CD14-positive monocyte (primary cell): Measurements from ENCODE around the gene KCNJ4. TPM values are rescaled to one million over a fixed set of nuclear protein-coding genes. Genes with fewer than 3 reads are reported as not detected.

Experiments
- DNase-seq, 3 donors: peaks; one replicate each; pipeline ENCODE4 v3.0.0-alpha.2; 2011 to 2022
- H2AFZ ChIP-seq: 2 replicates; pipeline ENCODE4 v1.6.0; 2012; ENCODE audit warnings: mild to moderate bottlenecking, low read depth, low read length, inconsistent platforms; ENCODE audit not compliant: insufficient read depth, poor library complexity, severe bottlenecking
- H3K27ac ChIP-seq, 2 donors: 1 replicate in 1 of 2; 2 replicates in 1 of 2; pipeline ENCODE4 v1.5.1; 2012 to 2013; ENCODE audit warnings: low read length in 2 of 2, control low read depth in 1 of 2, inconsistent platforms in 1 of 2, low read depth in 1 of 2, mild to moderate bottlenecking in 1 of 2
- H3K27me3 ChIP-seq, 2 donors: one replicate each; pipeline versions ENCODE4 v1.6.0 to v1.6.1; 2011 to 2013; ENCODE audit warnings: low read length in 2 of 2; ENCODE audit not compliant: control insufficient read depth in 2 of 2, insufficient read depth in 2 of 2
- H3K36me3 ChIP-seq, 2 donors: replicated peaks in 1 of 2; 1 replicate in 1 of 2; 2 replicates in 1 of 2; pipeline versions ENCODE4 v1.5.1 to v1.6.1; 2012 to 2013; ENCODE audit warnings: low read length in 2 of 2, control low read depth in 1 of 2, inconsistent platforms in 1 of 2, mild to moderate bottlenecking in 1 of 2; ENCODE audit not compliant: insufficient read depth in 2 of 2, control insufficient read depth in 1 of 2
- H3K4me1 ChIP-seq, 2 donors: 1 replicate in 1 of 2; 2 replicates in 1 of 2; pipeline versions ENCODE4 v1.5.1 to v1.6.1; 2012 to 2013; ENCODE audit warnings: low read length in 2 of 2, control low read depth in 1 of 2, inconsistent platforms in 1 of 2, mild to moderate bottlenecking in 1 of 2, moderate library complexity in 1 of 2; ENCODE audit not compliant: insufficient read depth in 2 of 2, control insufficient read depth in 1 of 2
- H3K4me2 ChIP-seq: replicated peaks from 2 replicates; pipeline ENCODE3; 2012; ENCODE audit warnings: low read length, moderate library complexity, mild to moderate bottlenecking; ENCODE audit not compliant: poor library complexity, severe bottlenecking; ENCODE audit errors: extremely low read depth
- H3K4me3 ChIP-seq, 3 experiments: fragments of 200-600 bp in 1 of 3; sonication (generic) in 1 of 3; replicated peaks in 1 of 3; 1 replicate in 2 of 3; 2 replicates in 1 of 3; pipeline ENCODE4 v1.5.1; 2011 to 2013; ENCODE audit warnings: low read length in 3 of 3, mild to moderate bottlenecking in 3 of 3, control low read depth in 2 of 3, low read depth in 2 of 3, inconsistent platforms in 1 of 3, moderate library complexity in 1 of 3
- H3K79me2 ChIP-seq: 2 replicates; pipeline ENCODE4 v1.6.0; 2012; ENCODE audit warnings: mild to moderate bottlenecking, control low read depth, inconsistent platforms, low read length, moderate library complexity; ENCODE audit not compliant: insufficient read depth
- H3K9ac ChIP-seq: 2 replicates; pipeline ENCODE4 v1.6.0; 2017; ENCODE audit warnings: low read length, mild to moderate bottlenecking; ENCODE audit not compliant: insufficient read depth, poor library complexity, severe bottlenecking
- H3K9me3 ChIP-seq, 2 donors: replicated peaks in 1 of 2; 1 replicate in 1 of 2; 2 replicates in 1 of 2; pipeline versions ENCODE4 v1.5.1 to v1.6.1; 2012 to 2013; ENCODE audit warnings: low read length in 2 of 2, control low read depth in 1 of 2; ENCODE audit not compliant: control insufficient read depth in 1 of 2, insufficient read depth in 1 of 2
- H4K20me1 ChIP-seq: 2 replicates; pipeline ENCODE4 v1.6.0; 2012; ENCODE audit warnings: mild to moderate bottlenecking, low read length, control low read depth, moderate library complexity; ENCODE audit not compliant: insufficient read depth
- H3K27ac Mint-ChIP-seq, 7 donors: one replicate each; pipeline ENCODE4 v1.8.0; 2020; ENCODE audit warnings: mild to moderate bottlenecking in 7 of 7, mixed read lengths in 7 of 7, moderate library complexity in 6 of 7, inconsistent platforms in 2 of 7
- H3K27me3 Mint-ChIP-seq, 3 donors: one replicate each; pipeline ENCODE4 v1.8.0; 2021 to 2022; ENCODE audit warnings: low read depth in 3 of 3, mild to moderate bottlenecking in 3 of 3, mixed read lengths in 3 of 3, moderate library complexity in 3 of 3, inconsistent platforms in 1 of 3
- H3K36me3 Mint-ChIP-seq, 2 donors: one replicate each; pipeline ENCODE4 v1.8.0; 2020; ENCODE audit warnings: mixed read lengths in 2 of 2, inconsistent platforms in 1 of 2, mild to moderate bottlenecking in 1 of 2
- H3K4me1 Mint-ChIP-seq: one replicate; pipeline ENCODE4 v1.8.0; 2020; ENCODE audit warnings: mild to moderate bottlenecking, mixed read lengths
- H3K4me3 Mint-ChIP-seq, 2 donors: one replicate each; pipeline ENCODE4 v1.8.0; 2020; ENCODE audit warnings: mild to moderate bottlenecking in 2 of 2, mixed read lengths in 2 of 2, moderate library complexity in 1 of 2
- H3K9me3 Mint-ChIP-seq, 7 donors: one replicate each; pipeline ENCODE4 v1.8.0; 2020 to 2022; ENCODE audit warnings: mixed read lengths in 7 of 7, mild to moderate bottlenecking in 6 of 7, moderate library complexity in 6 of 7, inconsistent platforms in 2 of 7
- WGBS: methylation state at CpG from one replicate; pipeline ENCODE4 v1.1.5; 2013; ENCODE audit warnings: missing lambda C conversion rate; ENCODE audit not compliant: insufficient coverage; 5-methylcytosine and 5-hydroxymethylcytosine counted together
- intact Hi-C, 2 donors: fragments of 100-400 bp; cut with micrococcal nuclease; formaldehyde crosslinking; loops; one replicate each; pipeline versions ENCODE4 v1.15.0 to v1.15.1; 2023
- polyA plus RNA-seq, 3 donors: library from polyadenylated mRNA; depleted of rRNA in 1 of 3; unstranded in 2 of 3; stranded (reverse) in 1 of 3; fragments of 300-500 nt in 2 of 3; fragments of >200 nt in 1 of 3; fragmentation: Illumina TruSeq in 2 of 3; gene quantifications; 1 replicate in 2 of 3; 2 replicates in 1 of 3; pipeline ENCODE4 v1.2.3, GENCODE V29; 2012 to 2021
- TF ChIP-seq, protein P1 (sequence below): fragments of 200-600 bp; IDR thresholded peaks from one replicate; pipeline ENCODE4 v1.8.0; 2022; ENCODE audit warnings: antibody characterized with exemption, mild to moderate bottlenecking

The KCNJ4 gene
- polyA plus RNA-seq, 3 donors = not detected

DNA sequence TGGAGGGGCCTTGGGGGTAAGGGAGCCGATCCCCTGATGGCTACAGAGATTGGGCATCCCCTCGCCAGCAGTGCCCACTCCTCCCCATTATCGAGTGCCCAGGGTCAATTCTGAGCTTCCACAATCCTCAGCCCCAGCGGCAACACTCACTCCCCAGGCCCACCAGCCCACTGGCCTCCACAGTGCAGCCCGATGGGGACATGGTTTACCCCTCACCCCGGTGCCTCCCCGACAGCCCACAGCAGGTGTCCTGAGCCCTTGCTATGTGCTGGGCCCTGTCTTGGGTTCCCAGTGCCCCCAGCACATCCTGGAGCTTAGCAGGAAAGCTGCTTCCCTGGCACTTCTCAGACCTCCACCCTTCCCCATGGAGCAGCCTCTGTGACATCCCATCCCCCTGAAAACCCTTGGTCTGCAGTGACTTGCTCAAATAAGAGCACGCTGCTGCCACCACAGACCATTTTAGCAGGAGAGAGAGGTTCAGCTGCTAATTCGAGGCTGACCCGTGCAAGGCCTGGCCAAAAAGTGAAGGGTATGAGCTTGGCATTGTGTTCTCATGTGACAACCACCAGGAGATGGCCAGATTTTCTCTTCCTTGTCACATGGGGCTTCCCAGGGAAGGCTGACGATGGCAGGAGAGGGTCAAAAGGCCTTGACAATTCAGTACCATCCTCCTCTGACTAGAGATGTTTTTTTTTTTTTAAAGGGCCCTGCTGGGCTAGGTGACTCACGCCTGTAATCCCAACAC is 23.6 kb downstream of the KCNJ4 start:
- Histone ChIP-seq H3K27me3 (no peaks in the 10 kb centered on the region), H3K36me3 (no peaks in the 10 kb centered on the region), H3K4me2 (no peak overlapping the region), H3K9ac (no peak overlapping the region), H2AFZ (no peak overlapping the region), H4K20me1 (no peaks in the 10 kb centered on the region), H3K79me2 (no peaks in the 10 kb centered on the region), H3K4me1 (no peaks in the 10 kb centered on the region), H3K4me3 (no peak overlapping the region), H3K9me3 (no peaks in the 10 kb centered on the region), H3K27ac (no peak overlapping the region)
- no peaks in the 10 kb centered on the region for H3K36me3 Mint-ChIP-seq
- intact Hi-C loops = no loop called here
- no peaks in the 10 kb centered on the region for H3K9me3 Mint-ChIP-seq
- TF ChIP-seq, protein P1, sequence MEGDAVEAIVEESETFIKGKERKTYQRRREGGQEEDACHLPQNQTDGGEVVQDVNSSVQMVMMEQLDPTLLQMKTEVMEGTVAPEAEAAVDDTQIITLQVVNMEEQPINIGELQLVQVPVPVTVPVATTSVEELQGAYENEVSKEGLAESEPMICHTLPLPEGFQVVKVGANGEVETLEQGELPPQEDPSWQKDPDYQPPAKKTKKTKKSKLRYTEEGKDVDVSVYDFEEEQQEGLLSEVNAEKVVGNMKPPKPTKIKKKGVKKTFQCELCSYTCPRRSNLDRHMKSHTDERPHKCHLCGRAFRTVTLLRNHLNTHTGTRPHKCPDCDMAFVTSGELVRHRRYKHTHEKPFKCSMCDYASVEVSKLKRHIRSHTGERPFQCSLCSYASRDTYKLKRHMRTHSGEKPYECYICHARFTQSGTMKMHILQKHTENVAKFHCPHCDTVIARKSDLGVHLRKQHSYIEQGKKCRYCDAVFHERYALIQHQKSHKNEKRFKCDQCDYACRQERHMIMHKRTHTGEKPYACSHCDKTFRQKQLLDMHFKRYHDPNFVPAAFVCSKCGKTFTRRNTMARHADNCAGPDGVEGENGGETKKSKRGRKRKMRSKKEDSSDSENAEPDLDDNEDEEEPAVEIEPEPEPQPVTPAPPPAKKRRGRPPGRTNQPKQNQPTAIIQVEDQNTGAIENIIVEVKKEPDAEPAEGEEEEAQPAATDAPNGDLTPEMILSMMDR = no peak
- peaks cover 5 to 18% (median 7%) of the 10 kb centered on the region in 3 donors for H3K27me3 Mint-ChIP-seq
- H3K4me3 Mint-ChIP-seq = no peak overlapping the region
- H3K27ac Mint-ChIP-seq = no peak overlapping the region
- no peak for DNase-seq
- WGBS = 95% methylated on average over 10 of the region's 12 CpGs
- no peaks in the 10 kb centered on the region for H3K4me1 Mint-ChIP-seq

DNA sequence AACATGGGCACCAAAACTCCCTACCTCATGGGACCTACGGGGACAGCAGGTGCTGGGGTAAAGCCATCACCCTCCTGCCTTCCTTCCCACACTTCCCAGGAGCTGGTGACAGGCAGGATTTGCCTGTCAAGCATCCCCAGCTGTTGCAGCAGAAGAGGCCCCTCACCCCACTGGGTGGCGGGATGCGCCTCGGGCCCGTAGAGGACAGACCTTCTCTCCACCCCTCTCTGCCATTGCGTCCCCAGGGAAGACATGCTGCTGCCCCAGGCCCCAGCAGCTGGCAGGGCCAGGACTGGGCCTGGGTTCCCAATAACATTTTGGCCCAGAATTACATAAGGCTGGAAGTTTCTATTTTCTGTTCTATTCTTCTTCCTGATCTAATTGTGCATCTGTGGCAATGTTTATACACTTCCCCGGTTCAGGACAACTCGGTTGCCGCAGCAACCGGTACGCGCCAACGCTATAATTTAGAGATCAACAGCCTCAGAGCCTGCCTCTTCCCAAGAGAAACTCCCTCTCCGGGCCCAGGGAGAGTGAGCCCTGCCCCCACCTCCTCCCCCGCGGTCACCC is 25.4 kb downstream of the KCNJ4 start:
- Histone ChIP-seq H3K4me1 (no peaks in the 10 kb centered on the region), H3K4me3 (no peak overlapping the region), H3K9ac (no peak overlapping the region), H3K9me3 (no peaks in the 10 kb centered on the region), H2AFZ (no peak overlapping the region), H3K79me2 (no peaks in the 10 kb centered on the region), H3K27me3 (no peaks in the 10 kb centered on the region), H3K27ac (no peak overlapping the region), H3K4me2 (no peak overlapping the region), H4K20me1 (no peaks in the 10 kb centered on the region), H3K36me3 (no peaks in the 10 kb centered on the region)
- WGBS = 75% methylated on average over 14 of the region's 16 CpGs
- no peaks in the 10 kb centered on the region for H3K9me3 Mint-ChIP-seq
- peaks cover 5 to 9% (median 6%) of the 10 kb centered on the region in 3 donors for H3K27me3 Mint-ChIP-seq
- TF ChIP-seq, protein P1 = no peak
- H3K4me1 Mint-ChIP-seq = no peaks in the 10 kb centered on the region
- no peak for DNase-seq
- intact Hi-C loops = no loop called here
- H3K27ac Mint-ChIP-seq = no peak overlapping the region
- no peak overlapping the region for H3K4me3 Mint-ChIP-seq
- no peaks in the 10 kb centered on the region for H3K36me3 Mint-ChIP-seq
